Keratinocyte (primary cell): ENCODE results near the gene OR9A4.

Experiments
- CTCF ChIP-seq, 3 experiments: IDR thresholded peaks in 1 of 3; conservative IDR thresholded peaks in 1 of 3; optimal IDR thresholded peaks in 1 of 3; 2 replicates in 2 of 3; 3 replicates in 1 of 3; pipeline versions ENCODE3 to v1.5.1; 2011; ENCODE audit warnings: low read length in 3 of 3, mild to moderate bottlenecking in 3 of 3, moderate library complexity in 2 of 3, control low read depth in 1 of 3, inconsistent platforms in 1 of 3; ENCODE audit not compliant: insufficient read depth in 2 of 3; ENCODE audit errors: extremely low read depth in 1 of 3
- EZH2 ChIP-seq: IDR thresholded peaks from one replicate; pipeline ENCODE4 v1.6.1; 2012; ENCODE audit warnings: inconsistent platforms, mild to moderate bottlenecking, low read length, moderate library complexity

GRCh38 chr7:141956084-141956483 is 39.9 kb downstream of the OR9A4 start:
- TF ChIP-seq CTCF (optimal IDR thresholded peaks at IDR 0.05 in 1 of 3, IDR thresholded peaks at IDR 0.05 in 1 of 3, conservative IDR thresholded peaks at IDR 0.05 in 1 of 3; ENCODE audit: extremely low read depth in 1 of 3, insufficient read depth in 2 of 3, low read length in 3 of 3) (no peak), EZH2 (no peak)
